HepG2 (cell line): Measurements from ENCODE around the gene SLC16A5. TPM values are rescaled to one million over a fixed set of nuclear protein-coding genes. Genes with fewer than 3 reads are reported as not detected.

Experiments
- ATAD3A ChIP-seq: sonication (generic); formaldehyde crosslinking; IDR thresholded peaks from 2 replicates; pipeline ENCODE4 v1.4.0; 2020; ENCODE audit warnings: missing genetic modification reagents
- BHLHE40 ChIP-seq: IDR thresholded peaks from 2 replicates; pipeline ENCODE4 v1.6.1; 2011; ENCODE audit warnings: low read length, improper control_type of control experiment
- CCDC6 ChIP-seq: sonication (generic); formaldehyde crosslinking; IDR thresholded peaks from 2 replicates; pipeline ENCODE4 v1.8.1; 2022; ENCODE audit warnings: mild to moderate bottlenecking, missing genetic modification reagents, moderate library complexity
- ELF1 ChIP-seq: sonication (generic); formaldehyde crosslinking; IDR thresholded peaks from 2 replicates; pipeline ENCODE4 v1.4.0; 2020; ENCODE audit warnings: missing genetic modification reagents
- FOSL1 ChIP-seq: sonication (generic); formaldehyde crosslinking; IDR thresholded peaks from 2 replicates; pipeline ENCODE4 v1.9.0; 2021; ENCODE audit warnings: missing genetic modification reagents, borderline replicate concordance
- GTF3A ChIP-seq: sonication (generic); formaldehyde crosslinking; conservative IDR thresholded peaks from 2 replicates; pipeline ENCODE4 v1.4.0; 2020; ENCODE audit warnings: mild to moderate bottlenecking, missing genetic modification reagents
- HNRNPL ChIP-seq: fragments of 200-400 bp; formaldehyde crosslinking; IDR thresholded peaks from 2 replicates; pipeline ENCODE4 v1.6.1; 2017; ENCODE audit warnings: mild to moderate bottlenecking, low read depth, low read length
- KDM4B ChIP-seq: sonication (generic); formaldehyde crosslinking; IDR thresholded peaks from 2 replicates; pipeline ENCODE4 v1.4.0; 2020; ENCODE audit warnings: missing genetic modification reagents
- MATR3 ChIP-seq: sonication (generic); formaldehyde crosslinking; IDR thresholded peaks from 2 replicates; pipeline ENCODE4 v1.4.0; 2020; ENCODE audit warnings: missing genetic modification reagents
- MBNL3 ChIP-seq: fragments of 250-450 bp; sonication (Bioruptor Pico); conservative IDR thresholded peaks from 2 replicates; pipeline ENCODE4 v1.8.0; 2022; ENCODE audit warnings: mild to moderate bottlenecking, inconsistent platforms
- MYNN ChIP-seq: sonication (generic); formaldehyde crosslinking; IDR thresholded peaks from 2 replicates; pipeline ENCODE4 v1.4.0; 2020; ENCODE audit warnings: mild to moderate bottlenecking, low read depth, missing genetic modification reagents
- MZF1 ChIP-seq: sonication (generic); formaldehyde crosslinking; IDR thresholded peaks from 2 replicates; pipeline ENCODE4 v1.8.1; 2023; ENCODE audit warnings: mild to moderate bottlenecking, missing genetic modification reagents, borderline replicate concordance
- NCOR1 ChIP-seq: fragments of 200-600 bp; sonication (generic); IDR thresholded peaks from 2 replicates; pipeline ENCODE4 v1.7.0; 2017; ENCODE audit warnings: antibody characterized with exemption, low read length, borderline replicate concordance
- NR2F6 ChIP-seq, 2 experiments: IDR thresholded peaks; 2 replicates each; pipeline ENCODE4 v1.6.1; 2016; ENCODE audit warnings: antibody characterized with exemption in 1 of 2, mild to moderate bottlenecking in 1 of 2
- PPARG ChIP-seq: conservative IDR thresholded peaks from 2 replicates; pipeline ENCODE4 v1.6.1; 2016; ENCODE audit warnings: missing biosample characterization, missing genetic modification reagents
- RNF2 ChIP-seq: fragments of 450-650 bp; conservative IDR thresholded peaks from 2 replicates; pipeline ENCODE4 v1.6.1; 2016; ENCODE audit warnings: low read depth
- SAFB2 ChIP-seq: sonication (generic); formaldehyde crosslinking; IDR thresholded peaks from 2 replicates; pipeline ENCODE4 v1.5.1; 2020; ENCODE audit warnings: missing genetic modification reagents, low read depth, mild to moderate bottlenecking, borderline replicate concordance
- SAP130 ChIP-seq: IDR thresholded peaks from 2 replicates; pipeline ENCODE4 v1.6.1; 2016; ENCODE audit warnings: low read depth
- TARDBP ChIP-seq: sonication (generic); formaldehyde crosslinking; IDR thresholded peaks from 2 replicates; pipeline ENCODE4 v1.8.0; 2022; ENCODE audit warnings: mild to moderate bottlenecking, missing genetic modification reagents
- TBP ChIP-seq: sonication (generic); formaldehyde crosslinking; IDR thresholded peaks from 2 replicates; pipeline ENCODE4 v1.5.0; 2020; ENCODE audit warnings: missing genetic modification reagents
- THAP11 ChIP-seq: IDR thresholded peaks from 2 replicates; pipeline ENCODE4 v1.6.1; 2016; ENCODE audit warnings: missing biosample characterization, missing genetic modification reagents
- ZFP62 ChIP-seq: sonication (generic); formaldehyde crosslinking; IDR thresholded peaks from 2 replicates; pipeline ENCODE4 v1.4.0; 2020; ENCODE audit warnings: missing genetic modification reagents
- ZMAT3 ChIP-seq: sonication (generic); formaldehyde crosslinking; conservative IDR thresholded peaks from 2 replicates; pipeline ENCODE4 v1.7.0; 2021; ENCODE audit warnings: missing genetic modification reagents
- ZNF124 ChIP-seq: sonication (generic); formaldehyde crosslinking; IDR thresholded peaks from 2 replicates; pipeline ENCODE4 v1.4.0; 2020; ENCODE audit warnings: missing genetic modification reagents
- ZNF17 ChIP-seq: sonication (generic); formaldehyde crosslinking; IDR thresholded peaks from 2 replicates; pipeline ENCODE4 v1.5.0; 2020; ENCODE audit warnings: mild to moderate bottlenecking, missing genetic modification reagents
- ZNF235 ChIP-seq: sonication (generic); formaldehyde crosslinking; IDR thresholded peaks from 2 replicates; pipeline ENCODE4 v1.8.1; 2023; ENCODE audit warnings: mild to moderate bottlenecking, missing genetic modification reagents, borderline replicate concordance
- ZNF263 ChIP-seq: sonication (generic); formaldehyde crosslinking; IDR thresholded peaks from 2 replicates; pipeline ENCODE4 v1.4.0; 2020; ENCODE audit warnings: missing genetic modification reagents
- ZNF761 ChIP-seq: sonication (generic); formaldehyde crosslinking; conservative IDR thresholded peaks from 2 replicates; pipeline ENCODE4 v1.4.0; 2020; ENCODE audit warnings: mild to moderate bottlenecking, missing genetic modification reagents
- ZNF841 ChIP-seq: sonication (generic); formaldehyde crosslinking; IDR thresholded peaks from 2 replicates; pipeline ENCODE4 v1.8.1; 2023; ENCODE audit warnings: missing genetic modification reagents, borderline replicate concordance
- ZSCAN9 ChIP-seq: IDR thresholded peaks from 2 replicates; pipeline ENCODE4 v1.6.1; 2016; ENCODE audit warnings: borderline replicate concordance
- polyA plus RNA-seq, 8 experiments: library from polyadenylated mRNA; depleted of rRNA in 3 of 8; stranded (reverse) in 7 of 8; unstranded in 1 of 8; fragments of >200 nt; fragmentation: Illumina TruSeq in 4 of 8; extraction: Trizol in 4 of 8; gene quantifications; 2 replicates each; pipeline versions ENCODE4 v1.2.1 to v1.2.3, GENCODE V29; 2011 to 2016; ENCODE audit warnings: low read depth in 4 of 8, missing spikeins in 1 of 8, mixed read lengths in 1 of 8; ENCODE audit not compliant: insufficient read depth in 1 of 8
- total RNA-seq, 5 experiments: library from RNA; depleted of rRNA; stranded (reverse); fragments of >200 nt; fragmentation: Illumina TruSeq; extraction: Trizol; gene quantifications; 2 replicates each; pipeline ENCODE4 v1.2.3, GENCODE V29; 2016; ENCODE audit warnings: low read depth in 1 of 5
- TF ChIP-seq, protein P1 (sequence below): sonication (generic); formaldehyde crosslinking; conservative IDR thresholded peaks from 2 replicates; pipeline ENCODE4 v1.5.0; 2020; ENCODE audit warnings: missing genetic modification reagents
- TF ChIP-seq, protein P2 (sequence below): sonication (generic); formaldehyde crosslinking; IDR thresholded peaks from 2 replicates; pipeline ENCODE4 v1.4.0; 2020; ENCODE audit warnings: missing genetic modification reagents

SLC16A5 gene
- total and polyA plus RNA-seq, 2 of the 13 experiments (the other 11 are each of a cell fraction or from before 2014, with no cell fraction given), result 0.69 to 5.6 TPM

DNA sequence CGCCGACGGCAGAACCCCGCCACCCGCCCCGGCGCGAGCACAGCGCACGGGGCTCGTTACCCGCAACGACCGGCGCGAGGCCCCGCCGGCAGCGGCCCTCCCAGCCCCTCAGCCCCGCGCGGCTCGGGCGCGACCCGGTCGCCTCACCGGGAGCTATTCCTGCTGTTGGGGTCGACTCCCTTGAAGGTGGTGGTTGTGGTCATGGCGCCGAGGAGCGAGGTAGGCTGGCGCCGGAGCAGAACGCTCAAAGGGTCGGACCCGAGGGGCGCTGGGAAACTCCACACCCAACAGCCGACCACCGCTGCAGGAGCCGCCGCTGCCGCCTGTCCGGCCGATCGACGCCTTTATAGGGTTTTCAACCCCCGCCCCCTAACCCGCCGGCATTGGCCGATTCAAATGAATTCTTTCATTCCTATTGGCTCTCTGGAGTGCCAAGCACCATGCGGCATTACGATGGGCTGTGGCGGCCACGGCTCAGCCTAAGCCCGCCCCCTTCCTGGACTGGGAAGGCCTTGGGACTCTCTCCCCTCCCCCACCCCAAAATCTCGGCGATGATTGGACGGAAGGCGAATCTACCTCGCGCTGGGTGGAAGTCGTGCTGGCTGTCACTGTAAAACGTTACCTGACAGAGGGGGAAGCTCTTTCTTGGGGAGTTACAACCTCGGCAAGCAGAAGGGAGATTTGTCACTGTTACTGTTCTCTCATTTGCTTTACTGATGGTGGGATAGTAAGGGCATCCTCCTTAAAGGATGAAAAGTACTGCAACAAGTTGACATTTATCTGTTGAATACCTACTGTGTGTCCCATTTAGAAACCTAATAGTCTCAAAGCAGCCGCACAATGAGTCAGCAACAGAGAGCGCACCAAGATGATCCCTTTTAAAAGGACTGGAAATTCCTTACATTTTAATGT lies 66.7 kb downstream of the SLC16A5 start, which contains the start of gene JPT1 (continued):
- TF ChIP-seq GTF3A (CRISPR knock-in tag) (no peak), ZNF235 (CRISPR knock-in tag) (peak; percentile 96; the same call in 1 of the 2 replicates), ELF1 (peak; percentile 89), TARDBP (CRISPR knock-in tag) (peak; percentile 53), ZSCAN9 (0 out of 2 replicates have a peak, but pooled peaks have one; percentile 83), NCOR1 (no peak; the same call in 1 of the 2 replicates), MBNL3 (CRISPR knock-in tag) (no peak), HNRNPL (peak; percentile 74; the same call in 1 of the 2 replicates), MYNN (CRISPR knock-in tag) (no peak; the same call in 1 of the 2 replicates), SAFB2 (CRISPR knock-in tag) (peak; percentile 78; the same call in 1 of the 2 replicates), ZNF17 (CRISPR knock-in tag) (no peak), ZNF761 (CRISPR knock-in tag) (peak; percentile 82; the same call in 1 of the 2 replicates), RNF2 (0 out of 2 replicates have a peak, but pooled peaks have one; percentile 36), FOSL1 (CRISPR knock-in tag) (no peak), ZMAT3 (peak; percentile 95), BHLHE40 (peak; percentile 30; the same call in 1 of the 2 replicates), ZNF124 (CRISPR knock-in tag) (0 out of 2 replicates have a peak, but pooled peaks have one; percentile 6), ZNF841 (CRISPR knock-in tag) (no peak), TBP (CRISPR knock-in tag) (no peak), ZFP62 (no peak), PPARG (CRISPR knock-in tag) (no peak; the same call in none of the 2 replicates), MATR3 (CRISPR knock-in tag) (no peak), SAP130 (CRISPR knock-in tag) (peak; percentile 94), THAP11 (CRISPR knock-in tag) (peak; percentile 81), ATAD3A (CRISPR knock-in tag) (no peak), CCDC6 (CRISPR knock-in tag) (no peak), KDM4B (CRISPR knock-in tag) (peak; percentile 74; the same call in 1 of the 2 replicates), ZNF263 (CRISPR knock-in tag) (peak; percentile 45; the same call in 1 of the 2 replicates), MZF1 (CRISPR knock-in tag) (no peak), NR2F6 (IDR thresholded peaks at IDR 0.05) (no peak; the same call in 1 of the 2 replicates), NR2F6 (CRISPR knock-in tag; IDR thresholded peaks at IDR 0.05) (peak; percentile 54; the same call in 1 of the 2 replicates)
- TF ChIP-seq, protein P1, sequence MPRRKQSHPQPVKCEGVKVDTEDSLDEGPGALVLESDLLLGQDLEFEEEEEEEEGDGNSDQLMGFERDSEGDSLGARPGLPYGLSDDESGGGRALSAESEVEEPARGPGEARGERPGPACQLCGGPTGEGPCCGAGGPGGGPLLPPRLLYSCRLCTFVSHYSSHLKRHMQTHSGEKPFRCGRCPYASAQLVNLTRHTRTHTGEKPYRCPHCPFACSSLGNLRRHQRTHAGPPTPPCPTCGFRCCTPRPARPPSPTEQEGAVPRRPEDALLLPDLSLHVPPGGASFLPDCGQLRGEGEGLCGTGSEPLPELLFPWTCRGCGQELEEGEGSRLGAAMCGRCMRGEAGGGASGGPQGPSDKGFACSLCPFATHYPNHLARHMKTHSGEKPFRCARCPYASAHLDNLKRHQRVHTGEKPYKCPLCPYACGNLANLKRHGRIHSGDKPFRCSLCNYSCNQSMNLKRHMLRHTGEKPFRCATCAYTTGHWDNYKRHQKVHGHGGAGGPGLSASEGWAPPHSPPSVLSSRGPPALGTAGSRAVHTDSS, result 0 out of 2 replicates have a peak, but pooled peaks have one; percentile 30
- TF ChIP-seq, protein P2, sequence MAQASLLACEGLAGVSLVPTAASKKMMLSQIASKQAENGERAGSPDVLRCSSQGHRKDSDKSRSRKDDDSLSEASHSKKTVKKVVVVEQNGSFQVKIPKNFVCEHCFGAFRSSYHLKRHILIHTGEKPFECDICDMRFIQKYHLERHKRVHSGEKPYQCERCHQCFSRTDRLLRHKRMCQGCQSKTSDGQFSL (CRISPR knock-in tag), result no peak
